OCI-LY3 (cell line): ENCODE data around the gene DDX10.

Source experiments
- H2AFZ ChIP-seq: fragments of 200-600, 300-600 bp; shearing (Covaris generic); 2 replicates; pipeline ENCODE4 v1.6.0; 2014; ENCODE audit warnings: antibody characterized with exemption, low read depth, low read length
- H3K27ac ChIP-seq: fragments of 200-600, 300-600 bp; sonication (generic); 2 replicates; pipeline ENCODE4 v1.5.1; 2014; ENCODE audit warnings: mild to moderate bottlenecking, low read length, moderate library complexity, mixed read lengths
- H3K27me3 ChIP-seq: fragments of 200-600, 300-600 bp; sonication (generic); 2 replicates; pipeline ENCODE4 v1.6.1; 2014; ENCODE audit warnings: low read depth, low read length, mixed read lengths
- H3K36me3 ChIP-seq: fragments of 200-600, 300-600 bp; sonication (generic); replicated peaks from 2 replicates; pipeline ENCODE3; 2014; ENCODE audit warnings: low read depth, low read length, mixed read lengths
- H3K4me1 ChIP-seq: fragments of 300-600, 200-600 bp; sonication (generic); 2 replicates; pipeline ENCODE4 v1.6.1; 2014; ENCODE audit warnings: low read length, mixed read lengths
- H3K4me2 ChIP-seq: fragments of 200-600, 300-600 bp; sonication (generic); 2 replicates; pipeline ENCODE4 v1.6.1; 2014; ENCODE audit warnings: low read length, mixed read lengths
- H3K4me3 ChIP-seq: fragments of 300-600, 200-600 bp; sonication (generic); 2 replicates; pipeline ENCODE4 v1.5.1; 2014; ENCODE audit warnings: antibody characterized with exemption, mild to moderate bottlenecking, low read length, moderate library complexity
- H3K79me2 ChIP-seq: fragments of 300-600, 200-600 bp; shearing (Covaris generic); 2 replicates; pipeline ENCODE4 v1.6.1; 2014; ENCODE audit warnings: mild to moderate bottlenecking, low read length, mixed read lengths
- H3K9ac ChIP-seq: fragments of 300-600, 200-600 bp; shearing (Covaris generic); 2 replicates; pipeline ENCODE4 v1.6.0; 2014; ENCODE audit warnings: mild to moderate bottlenecking, low read length, moderate library complexity
- H3K9me3 ChIP-seq: fragments of 200-600, 300-600 bp; shearing (Covaris generic); 2 replicates; pipeline ENCODE4 v1.6.1; 2014; ENCODE audit warnings: low read length, mixed read lengths; ENCODE audit not compliant: insufficient read depth
- H4K20me1 ChIP-seq: fragments of 200-600, 300-600 bp; sonication (generic); 2 replicates; pipeline ENCODE4 v1.6.1; 2016; ENCODE audit warnings: low read length, mixed read lengths; ENCODE audit not compliant: insufficient read depth
- CTCF ChIP-seq: fragments of 200-600, 300-600 bp; sonication (generic); IDR thresholded peaks from 2 replicates; pipeline ENCODE4 v1.5.1; 2014; ENCODE audit warnings: antibody characterized with exemption, low read length, low read depth
- EZH2phosphoT487 ChIP-seq: fragments of 200-600 bp; shearing (Covaris generic); IDR thresholded peaks from 2 replicates; pipeline ENCODE4 v1.6.1; 2018; ENCODE audit warnings: antibody characterized with exemption, mixed run types, low read depth

DDX10 gene

GRCh38 chr11:108970221-108970991 is 305.5 kb downstream of the DDX10 start:
- TF ChIP-seq CTCF (peak; percentile 25), EZH2phosphoT487 (no peak)
- H3K4me1 ChIP-seq, result no peaks in the 10 kb centered on the region
- H3K79me2 ChIP-seq, result no peaks in the 10 kb centered on the region
- no peak overlapping the region for H3K4me2 ChIP-seq
- H3K9ac ChIP-seq, result no peak overlapping the region
- no peak overlapping the region for H3K4me3 ChIP-seq
- no peaks in the 10 kb centered on the region for H4K20me1 ChIP-seq
- no peak overlapping the region for H2AFZ ChIP-seq
- no peaks in the 10 kb centered on the region for H3K9me3 ChIP-seq
- H3K27me3 ChIP-seq, result no peaks in the 10 kb centered on the region
- H3K36me3 ChIP-seq, result no peaks in the 10 kb centered on the region
- no peak overlapping the region for H3K27ac ChIP-seq

DNA sequence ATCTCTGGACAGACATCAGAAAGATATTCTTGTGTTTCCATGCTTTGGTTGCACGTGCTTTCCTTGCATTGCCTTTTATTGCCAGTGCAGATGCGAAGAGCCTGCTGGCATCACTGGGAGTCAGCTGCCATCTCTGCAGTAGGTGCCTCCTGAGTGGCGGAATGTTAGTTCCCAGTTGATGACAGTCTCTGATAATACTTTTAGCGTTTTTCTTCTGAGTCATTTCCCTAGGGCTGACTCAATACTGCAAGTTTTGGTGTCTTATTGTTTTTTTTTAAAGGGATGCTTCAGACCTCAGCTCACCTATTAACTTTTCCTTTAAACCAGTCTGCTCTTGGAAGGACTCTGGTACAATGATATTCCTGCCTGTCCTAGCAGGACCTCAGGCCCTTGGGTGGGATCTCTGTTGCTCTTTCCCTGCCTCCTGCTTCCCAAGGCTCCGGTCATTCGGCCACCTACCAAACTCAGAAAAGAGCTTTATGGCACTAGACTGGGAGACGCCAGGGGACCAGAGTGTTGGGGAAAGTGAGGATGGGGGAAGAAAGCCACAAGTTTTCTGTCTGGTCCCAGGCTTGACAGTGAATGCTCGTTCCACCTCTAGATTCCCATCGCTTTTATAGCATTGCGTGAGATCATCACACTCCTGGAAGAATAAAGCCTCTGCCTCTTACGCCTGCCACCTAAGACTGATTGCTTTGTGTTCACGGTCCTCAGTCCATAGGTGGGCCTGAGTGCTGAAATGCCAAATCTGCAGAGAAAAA is 308.7 kb downstream of the DDX10 start:
- no peak overlapping the region for H3K4me2 ChIP-seq

DNA sequence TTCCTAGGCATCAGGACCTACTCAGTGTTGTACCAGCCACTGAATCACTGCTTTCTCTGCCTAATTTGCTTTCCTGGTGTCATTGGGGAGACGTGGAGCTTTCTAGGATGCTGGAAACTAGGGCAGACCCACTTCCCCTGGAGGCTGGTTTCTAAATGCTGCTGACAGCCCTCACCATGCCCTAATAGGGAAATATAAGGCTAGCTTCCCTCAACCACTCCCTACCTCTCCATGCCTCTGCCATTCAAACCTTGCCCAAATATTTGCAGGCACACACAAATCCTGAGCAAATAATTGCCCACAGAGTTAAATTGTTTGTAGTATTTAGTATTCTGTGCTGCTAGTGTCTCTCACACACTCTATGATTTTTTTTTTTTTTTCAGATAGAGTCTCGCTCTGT is 310.2 kb downstream of the DDX10 start:
- Histone ChIP-seq H3K27me3 (no peaks in the 10 kb centered on the region), H2AFZ (no peak overlapping the region), H3K9me3 (no peaks in the 10 kb centered on the region), H3K36me3 (no peaks in the 10 kb centered on the region), H3K27ac (no peak overlapping the region), H3K79me2 (no peaks in the 10 kb centered on the region), H3K4me1 (no peaks in the 10 kb centered on the region), H4K20me1 (no peaks in the 10 kb centered on the region), H3K4me3 (no peak overlapping the region), H3K4me2 (no peak overlapping the region), H3K9ac (no peak overlapping the region)
- TF ChIP-seq CTCF (no peak), EZH2phosphoT487 (no peak)

More for the DNA sequence above, 308.7 kb downstream of the DDX10 start:
- Histone ChIP-seq H3K4me1 (no peaks in the 10 kb centered on the region), H3K79me2 (no peaks in the 10 kb centered on the region), H3K27me3 (no peaks in the 10 kb centered on the region), H3K4me3 (no peak overlapping the region), H3K9me3 (no peaks in the 10 kb centered on the region), H3K36me3 (no peaks in the 10 kb centered on the region), H2AFZ (no peak overlapping the region), H3K27ac (no peak overlapping the region), H3K9ac (no peak overlapping the region), H4K20me1 (no peaks in the 10 kb centered on the region)
- TF ChIP-seq EZH2phosphoT487 (no peak), CTCF (no peak)

- TF ChIP-seq EZH2phosphoT487, result no peak
- no peak for TF ChIP-seq CTCF
- H4K20me1 ChIP-seq, result no peaks in the 10 kb centered on the region
- no peaks in the 10 kb centered on the region for H3K9me3 ChIP-seq
- no peak overlapping the region for H3K4me3 ChIP-seq
- H3K27me3 ChIP-seq, result no peaks in the 10 kb centered on the region
- H3K36me3 ChIP-seq, result no peaks in the 10 kb centered on the region
- H3K79me2 ChIP-seq, result no peaks in the 10 kb centered on the region
- no peaks in the 10 kb centered on the region for H3K4me1 ChIP-seq
- H3K9ac ChIP-seq, result no peak overlapping the region
- H2AFZ ChIP-seq, result no peak overlapping the region
- no peak overlapping the region for H3K4me2 ChIP-seq
- no peak overlapping the region for H3K27ac ChIP-seq
Measured at GRCh38 chr11:108975641-108976071, 310.8 kb downstream of the DDX10 start.
